Activated CD4-positive, alpha-beta T cell treated with anti-CD3 and anti-CD28 coated beads, Interleukin-2, amount 10 ng/mL, durations not matched to agents 7 days and 5 days (primary cell): ENCODE results near the gene CALD1. TPM values are rescaled to one million over a fixed set of nuclear protein-coding genes. Genes with fewer than 3 reads are reported as not detected.
A peak's percentile ranks its signal among the peaks of the same experiment; 100 is the strongest.

Experiments
- CTCF ChIA-PET: fragments of 350-600 bp; sonication (Branson Sonifier 250); formaldehyde crosslinking; loops from one replicate; lab custom pipeline; 2021; ENCODE audit warnings: antibody characterized with exemption; lab: Charles Lee
- POLR2A ChIA-PET: fragments of 350-600 bp; sonication (Branson Sonifier 250); formaldehyde crosslinking; loops from one replicate; lab custom pipeline; 2021; ENCODE audit warnings: antibody characterized with exemption; lab: Charles Lee
- DNase-seq: peaks from one replicate; pipeline ENCODE4 v3.0.0-alpha.2; 2020
- H3K27ac Mint-ChIP-seq: one replicate; pipeline ENCODE4 v1.8.0; 2021; ENCODE audit warnings: mild to moderate bottlenecking, moderate library complexity, mixed read lengths
- H3K27me3 Mint-ChIP-seq: one replicate; pipeline ENCODE4 v1.8.0; 2021; ENCODE audit warnings: mixed read lengths
- H3K36me3 Mint-ChIP-seq: one replicate; pipeline ENCODE4 v1.8.0; 2021; ENCODE audit warnings: low read depth, mixed read lengths
- H3K4me1 Mint-ChIP-seq: one replicate; pipeline ENCODE4 v1.8.0; 2021; ENCODE audit warnings: mixed read lengths
- H3K4me3 Mint-ChIP-seq: one replicate; pipeline ENCODE4 v1.8.0; 2021; ENCODE audit warnings: mild to moderate bottlenecking, moderate library complexity, mixed read lengths
- H3K9me3 Mint-ChIP-seq: one replicate; pipeline ENCODE4 v1.8.0; 2021; ENCODE audit warnings: mixed read lengths
- total RNA-seq, 2 experiments: library from RNA; stranded (reverse); gene quantifications; one replicate each; pipeline ENCODE4 v1.2.3, GENCODE V29; 2021

The CALD1 gene
- total RNA-seq, 2 experiments from 2014 or later = 0.10 to 0.17 TPM

DNA sequence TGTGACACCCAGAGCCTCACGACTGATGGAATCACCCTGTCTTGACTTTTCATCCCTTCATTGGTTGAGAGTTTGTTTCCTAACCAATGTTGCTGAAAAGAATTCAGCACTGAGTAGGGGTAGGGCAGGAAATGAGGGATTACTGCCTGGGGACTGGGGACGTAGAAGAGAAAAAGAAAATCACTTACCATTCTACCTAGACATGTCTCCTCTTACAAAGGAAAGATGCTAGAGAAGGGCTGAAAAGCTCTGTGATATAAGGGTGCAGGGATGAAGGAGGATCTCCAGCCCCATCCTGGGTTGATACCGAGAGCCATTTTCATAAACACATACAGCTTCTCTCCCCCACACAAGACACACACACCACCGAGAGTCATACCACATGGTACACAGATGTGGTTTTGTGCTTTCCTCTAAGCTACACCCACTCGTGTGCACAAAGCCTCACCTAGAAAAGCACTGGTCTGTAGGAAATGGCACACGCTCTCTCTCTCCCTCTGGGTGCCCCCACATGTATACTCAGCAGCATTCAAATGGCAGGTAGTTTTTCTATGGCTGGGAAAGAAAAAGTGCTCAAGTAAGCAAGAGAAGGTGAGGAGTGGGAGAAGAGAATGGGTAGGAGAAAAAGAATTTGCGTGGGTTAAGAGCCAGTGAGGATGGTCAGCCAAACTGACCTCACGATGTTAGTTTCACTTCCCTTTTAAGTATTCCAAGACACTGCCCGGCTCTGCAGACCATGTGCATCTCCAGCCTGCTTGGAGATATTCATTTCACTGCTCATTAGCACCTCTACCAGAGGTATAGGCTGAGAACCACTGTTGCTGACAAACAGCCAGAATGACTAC, 85.8 kb downstream of the CALD1 start:
- POLR2A ChIA-PET = interaction anchor here (0.6 to 0.7 kb wide), 2 partner anchors 12 to 205 kb away, joined by 3 read pairs; no protein-coding TSS in a partner anchor
- DNase-seq = peak; percentile 69
- peak overlapping the region; percentile 72 for H3K4me3 Mint-ChIP-seq
- peaks cover 19% of the 10 kb centered on the region for H3K36me3 Mint-ChIP-seq
- H3K4me1 Mint-ChIP-seq = peaks cover 36% of the 10 kb centered on the region
- peaks cover 5% of the 10 kb centered on the region for H3K9me3 Mint-ChIP-seq
- H3K27ac Mint-ChIP-seq = peak overlapping the region; percentile 96
- H3K27me3 Mint-ChIP-seq = no peaks in the 10 kb centered on the region
- CTCF ChIA-PET = interaction anchor here (0.7 to 1.7 kb wide), 3 partner anchors 9 to 90 kb away, joined by 3 read pairs; no protein-coding TSS in a partner anchor

DNA sequence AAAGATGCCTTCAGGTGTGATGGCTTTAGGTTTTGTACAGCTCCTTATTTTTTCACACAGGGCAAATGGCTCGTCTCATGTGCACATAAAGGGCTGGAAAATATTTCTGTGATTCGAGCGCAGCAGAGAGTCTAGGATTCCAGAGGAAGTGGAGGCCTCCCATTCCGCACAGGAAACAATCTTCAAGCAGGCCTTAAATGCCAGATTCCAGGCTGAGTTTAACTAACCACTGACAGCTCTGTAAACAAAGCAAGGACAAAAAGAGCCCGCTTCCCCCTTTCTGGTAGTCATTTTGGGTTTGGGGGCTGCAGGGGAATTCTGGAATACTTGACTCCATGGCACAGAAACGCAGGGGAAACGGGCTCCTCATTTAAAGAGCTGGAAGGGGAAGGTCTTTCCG, 87.2 kb downstream of the CALD1 start:
- peaks cover 4% of the 10 kb centered on the region for H3K9me3 Mint-ChIP-seq
- H3K4me1 Mint-ChIP-seq = peaks cover 39% of the 10 kb centered on the region
- peaks cover 8% of the 10 kb centered on the region for H3K36me3 Mint-ChIP-seq
- ChIA-PET POLR2A (no interaction called here), CTCF (no interaction called here)
- no peak overlapping the region for H3K27ac Mint-ChIP-seq
- H3K27me3 Mint-ChIP-seq = no peaks in the 10 kb centered on the region
- DNase-seq = no peak
- no peak overlapping the region for H3K4me3 Mint-ChIP-seq

DNA sequence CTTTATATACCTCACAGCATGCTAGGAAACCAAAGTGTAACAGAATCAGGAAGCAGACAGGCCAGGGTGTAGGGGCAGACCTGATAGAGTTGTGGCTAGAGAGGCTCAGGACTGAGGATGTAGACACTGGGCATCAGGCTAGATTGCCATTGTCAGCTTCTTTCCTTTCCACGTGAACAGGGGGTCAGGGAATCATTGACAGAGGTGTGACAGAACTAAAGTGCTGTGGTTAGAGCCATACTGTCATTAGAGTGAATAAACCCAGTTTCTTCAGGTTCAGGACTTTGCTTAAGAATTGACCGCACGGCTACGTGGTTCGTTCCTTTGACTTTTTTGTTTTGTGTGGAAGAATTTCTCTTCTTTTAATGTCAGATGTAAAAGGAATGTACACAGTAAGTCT, 90.7 kb downstream of the CALD1 start:
- Mint-ChIP-seq H3K27ac (no peak overlapping the region), H3K4me1 (peaks cover 31% of the 10 kb centered on the region), H3K9me3 (no peaks in the 10 kb centered on the region), H3K27me3 (peaks cover 4% of the 10 kb centered on the region), H3K36me3 (no peaks in the 10 kb centered on the region), H3K4me3 (no peak overlapping the region)
- ChIA-PET POLR2A (no interaction called here), CTCF (no interaction called here)
- DNase-seq = no peak

DNA sequence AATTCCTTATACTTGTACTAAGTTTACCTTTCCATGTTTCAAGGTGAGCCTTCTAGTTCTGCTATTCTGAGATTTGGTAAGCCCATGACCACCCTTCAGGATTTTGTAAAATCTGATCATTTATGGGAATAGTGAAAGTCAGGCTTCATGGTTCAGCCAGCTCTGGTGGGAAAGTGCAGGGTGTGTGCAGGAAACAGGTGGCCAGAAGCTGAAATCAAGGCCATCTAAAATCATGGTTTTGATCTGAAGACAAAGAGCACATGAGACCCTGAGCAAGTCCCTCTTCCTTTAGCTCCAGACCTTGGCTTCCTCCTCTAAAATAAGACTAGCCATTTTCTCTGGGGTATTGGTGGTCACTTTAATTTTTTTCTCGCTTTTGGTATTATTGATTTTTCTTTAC, 91.3 kb downstream of the CALD1 start:
- H3K9me3 Mint-ChIP-seq = no peaks in the 10 kb centered on the region
- H3K4me1 Mint-ChIP-seq = peaks cover 24% of the 10 kb centered on the region
- H3K27me3 Mint-ChIP-seq = peaks cover 4% of the 10 kb centered on the region
- H3K27ac Mint-ChIP-seq = no peak overlapping the region
- ChIA-PET POLR2A (no interaction called here), CTCF (interaction anchor here (0.7 kb wide), 1 partner anchor 15 kb away, joined by 3 read pairs; no protein-coding TSS in a partner anchor)
- H3K36me3 Mint-ChIP-seq = no peaks in the 10 kb centered on the region
- DNase-seq = no peak
- H3K4me3 Mint-ChIP-seq = no peak overlapping the region

DNA sequence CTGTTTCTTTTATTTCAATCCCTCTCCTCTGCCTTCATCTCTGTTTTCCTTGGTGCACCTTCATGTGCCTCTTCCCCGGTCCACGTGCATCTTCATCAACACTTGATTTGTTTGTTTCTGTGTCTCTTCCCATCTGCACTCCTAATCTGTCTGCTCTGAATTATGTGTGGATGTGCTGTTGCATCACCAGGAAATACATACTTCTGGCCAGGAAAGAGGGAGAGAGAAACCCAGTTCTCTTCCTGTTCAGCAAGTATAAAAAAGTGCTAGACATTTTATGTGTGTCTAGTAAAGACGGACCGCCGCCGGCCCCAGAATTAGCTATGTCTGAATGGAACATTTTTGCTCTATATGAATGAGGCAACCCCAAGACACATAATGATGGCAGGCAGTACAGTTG, 93.8 kb downstream of the CALD1 start:
- Mint-ChIP-seq H3K9me3 (no peaks in the 10 kb centered on the region), H3K4me3 (no peak overlapping the region), H3K36me3 (no peaks in the 10 kb centered on the region), H3K27ac (no peak overlapping the region), H3K27me3 (peaks cover 4% of the 10 kb centered on the region), H3K4me1 (peaks cover 13% of the 10 kb centered on the region)
- CTCF ChIA-PET = interaction anchor here (0.7 kb wide), 1 partner anchor 62 kb away, joined by 3 read pairs; no protein-coding TSS in a partner anchor
- DNase-seq = no peak
- POLR2A ChIA-PET = no interaction called here

DNA sequence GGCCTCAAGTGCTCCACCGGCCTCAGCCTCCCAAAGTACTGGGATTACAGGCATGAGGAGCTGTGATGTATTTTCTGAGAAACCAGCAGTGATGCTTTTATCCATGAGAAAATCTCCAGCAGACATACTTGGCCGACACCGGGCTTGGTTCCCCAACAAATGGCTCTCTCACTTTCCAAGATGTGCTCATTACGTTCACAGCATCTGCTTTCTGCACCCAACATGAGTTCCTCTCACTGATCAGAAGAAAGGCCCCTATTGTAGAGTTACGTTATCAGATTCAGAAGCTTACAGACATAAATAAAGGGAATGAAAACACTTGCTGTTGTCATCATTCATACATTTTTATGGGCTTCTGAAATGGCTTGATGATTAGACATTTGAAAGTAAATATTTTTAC, 95.0 kb downstream of the CALD1 start:
- H3K9me3 Mint-ChIP-seq = no peaks in the 10 kb centered on the region
- H3K27me3 Mint-ChIP-seq = peaks cover 4% of the 10 kb centered on the region
- H3K36me3 Mint-ChIP-seq = no peaks in the 10 kb centered on the region
- H3K4me3 Mint-ChIP-seq = no peak overlapping the region
- H3K4me1 Mint-ChIP-seq = peaks cover 13% of the 10 kb centered on the region
- no peak for DNase-seq
- H3K27ac Mint-ChIP-seq = no peak overlapping the region
- ChIA-PET POLR2A (no interaction called here), CTCF (interaction anchor here (0.7 kb wide), 1 partner anchor 35 kb away, joined by 3 read pairs; no protein-coding TSS in a partner anchor)

DNA sequence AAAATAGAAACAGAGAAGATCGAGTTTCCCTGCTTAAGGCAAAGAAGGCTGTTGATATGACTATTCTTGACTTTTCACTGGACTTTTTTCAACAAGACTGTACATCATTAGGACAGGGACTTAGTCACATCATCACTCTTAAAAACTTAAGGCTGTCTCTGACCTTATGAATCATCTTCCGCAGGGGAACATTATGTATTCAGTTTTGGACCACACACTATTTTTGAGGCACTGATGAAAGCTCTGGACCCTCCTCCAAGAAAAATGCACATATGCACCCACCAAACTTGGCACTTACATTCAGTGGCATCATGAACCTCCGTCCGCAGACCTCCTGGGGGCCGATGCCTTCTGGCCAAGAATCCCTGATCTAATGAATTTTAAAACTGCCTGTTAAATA, 96.4 kb downstream of the CALD1 start:
- ChIA-PET CTCF (no interaction called here), POLR2A (no interaction called here)
- Mint-ChIP-seq H3K4me3 (no peak overlapping the region), H3K4me1 (peaks cover 8% of the 10 kb centered on the region), H3K27me3 (peaks cover 4% of the 10 kb centered on the region), H3K27ac (no peak overlapping the region), H3K9me3 (no peaks in the 10 kb centered on the region), H3K36me3 (no peaks in the 10 kb centered on the region)
- DNase-seq = no peak

DNA sequence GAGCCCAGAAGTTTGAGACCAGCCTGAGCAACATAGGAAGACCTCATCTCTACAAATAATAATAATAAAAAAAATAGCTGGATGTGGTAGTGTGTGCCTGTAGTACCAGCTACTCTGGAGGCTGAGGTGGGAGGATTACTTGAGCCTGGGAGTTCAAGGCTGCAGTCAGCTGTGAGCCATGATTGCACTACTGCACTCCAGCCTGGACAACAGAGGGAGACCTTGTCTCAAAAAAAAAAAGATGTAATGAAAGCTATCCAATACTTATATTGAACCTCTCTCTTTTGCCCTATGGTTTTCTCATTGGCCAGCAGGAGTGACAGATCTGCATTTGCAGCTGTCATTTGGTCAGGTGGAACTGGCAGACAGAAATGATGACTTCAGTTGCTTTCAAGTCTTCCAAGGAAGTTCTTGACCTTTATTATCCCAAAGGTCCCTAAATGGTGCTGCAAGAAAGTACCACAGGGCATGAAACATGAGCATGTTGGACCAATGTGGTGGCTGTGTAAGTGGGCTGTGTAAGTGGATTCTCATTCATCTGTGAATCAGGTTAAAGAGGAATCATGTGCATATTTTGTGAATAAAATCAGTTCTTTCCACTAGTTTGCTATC, 99.4 kb downstream of the CALD1 start:
- Mint-ChIP-seq H3K27ac (no peak overlapping the region), H3K36me3 (no peaks in the 10 kb centered on the region), H3K27me3 (no peaks in the 10 kb centered on the region), H3K9me3 (no peaks in the 10 kb centered on the region), H3K4me3 (no peak overlapping the region), H3K4me1 (no peaks in the 10 kb centered on the region)
- ChIA-PET CTCF (interaction anchor here (0.6 to 1.9 kb wide), 4 partner anchors 10 to 59 kb away, joined by 3 to 6 read pairs (median 3); no protein-coding TSS in a partner anchor), POLR2A (no interaction called here)
- DNase-seq = no peak

DNA sequence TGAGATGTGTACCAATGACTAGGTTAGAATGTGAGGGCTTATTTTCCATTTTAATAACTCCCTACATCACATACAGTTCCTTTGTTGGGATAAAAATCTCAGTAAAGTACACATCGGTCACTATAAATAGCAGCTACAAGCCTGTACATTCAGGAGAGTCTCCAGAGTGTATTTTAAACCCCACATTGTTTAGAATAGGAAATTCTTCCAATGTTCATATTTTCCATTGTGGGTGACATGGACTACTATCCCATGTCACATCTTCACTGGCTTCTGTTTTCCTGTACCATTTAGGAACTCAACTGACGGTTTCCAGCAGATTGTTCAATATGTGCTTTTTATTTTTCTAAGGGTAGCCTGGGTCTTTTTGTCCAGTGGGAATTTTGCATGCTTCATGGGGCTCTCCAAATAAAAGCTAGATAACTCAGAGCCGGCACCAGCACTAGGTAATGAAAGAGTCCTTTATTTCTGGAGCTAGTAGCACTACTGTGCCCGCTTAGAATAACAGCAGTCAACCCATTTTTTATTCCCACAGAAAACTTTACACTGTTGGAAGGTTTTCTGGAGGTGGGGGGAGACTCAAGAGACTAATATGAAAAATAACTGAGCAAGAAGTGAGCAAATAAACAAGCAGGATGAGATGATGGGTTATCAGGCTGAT, 100.5 kb downstream of the CALD1 start:
- CTCF ChIA-PET = interaction anchor here (0.7 to 1.9 kb wide), 3 partner anchors 11 to 158 kb away, joined by 3 to 6 read pairs (median 3); no protein-coding TSS in a partner anchor
- H3K4me1 Mint-ChIP-seq = no peaks in the 10 kb centered on the region
- H3K36me3 Mint-ChIP-seq = no peaks in the 10 kb centered on the region
- no peak for DNase-seq
- H3K4me3 Mint-ChIP-seq = no peak overlapping the region
- no peaks in the 10 kb centered on the region for H3K9me3 Mint-ChIP-seq
- POLR2A ChIA-PET = no interaction called here
- H3K27ac Mint-ChIP-seq = no peak overlapping the region
- no peaks in the 10 kb centered on the region for H3K27me3 Mint-ChIP-seq

DNA sequence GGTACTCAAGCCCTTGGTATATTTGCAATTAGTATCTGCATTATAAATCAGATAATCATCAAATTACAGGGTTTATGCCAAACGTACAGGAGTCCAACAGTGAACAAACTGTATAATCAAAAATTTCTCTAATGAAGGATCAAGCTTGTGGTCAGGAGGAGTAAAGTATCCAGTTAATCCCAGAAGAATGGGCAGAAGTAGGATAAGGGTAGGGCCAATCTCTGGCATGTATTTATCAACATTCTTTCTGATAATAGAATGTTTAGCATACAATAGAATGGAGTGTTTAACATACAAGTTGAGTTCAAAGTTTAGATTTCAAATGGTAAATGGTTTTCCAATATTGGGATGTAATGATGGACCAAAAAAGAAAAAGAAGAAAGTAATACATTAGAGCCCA, 103.0 kb downstream of the CALD1 start:
- no peak for DNase-seq
- H3K9me3 Mint-ChIP-seq = no peaks in the 10 kb centered on the region
- H3K36me3 Mint-ChIP-seq = no peaks in the 10 kb centered on the region
- no peak overlapping the region for H3K27ac Mint-ChIP-seq
- peaks cover 17% of the 10 kb centered on the region for H3K4me1 Mint-ChIP-seq
- POLR2A ChIA-PET = no interaction called here
- CTCF ChIA-PET = no interaction called here
- no peaks in the 10 kb centered on the region for H3K27me3 Mint-ChIP-seq
- no peak overlapping the region for H3K4me3 Mint-ChIP-seq

DNA sequence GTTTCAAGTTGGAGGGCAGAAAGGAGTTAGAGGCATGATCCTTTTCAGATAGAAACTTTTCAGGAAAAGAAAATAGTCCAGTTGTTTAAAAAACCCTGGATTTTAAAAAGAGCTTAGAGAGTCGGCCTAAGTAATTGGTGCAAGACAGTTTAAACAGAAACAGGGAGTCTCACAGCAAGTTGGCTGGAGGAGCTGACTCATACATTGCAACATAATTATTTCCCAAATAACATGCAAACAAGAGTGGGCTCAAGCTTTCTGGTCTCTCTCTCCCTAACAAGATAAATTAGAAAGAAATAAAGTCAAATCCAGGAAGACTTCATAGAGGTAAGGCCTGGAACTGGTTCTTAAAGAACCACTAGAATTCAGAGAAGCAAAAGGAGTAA, 106.5 kb downstream of the CALD1 start:
- no peaks in the 10 kb centered on the region for H3K9me3 Mint-ChIP-seq
- CTCF ChIA-PET = interaction anchor here (0.6 to 0.7 kb wide), 2 partner anchors 33 to 231 kb away, joined by 3 to 4 read pairs; no protein-coding TSS in a partner anchor
- no peak for DNase-seq
- H3K4me1 Mint-ChIP-seq = peaks cover 17% of the 10 kb centered on the region
- POLR2A ChIA-PET = no interaction called here
- H3K4me3 Mint-ChIP-seq = no peak overlapping the region
- H3K27ac Mint-ChIP-seq = peak overlapping the region; percentile 21
- H3K36me3 Mint-ChIP-seq = no peaks in the 10 kb centered on the region
- H3K27me3 Mint-ChIP-seq = no peaks in the 10 kb centered on the region

DNA sequence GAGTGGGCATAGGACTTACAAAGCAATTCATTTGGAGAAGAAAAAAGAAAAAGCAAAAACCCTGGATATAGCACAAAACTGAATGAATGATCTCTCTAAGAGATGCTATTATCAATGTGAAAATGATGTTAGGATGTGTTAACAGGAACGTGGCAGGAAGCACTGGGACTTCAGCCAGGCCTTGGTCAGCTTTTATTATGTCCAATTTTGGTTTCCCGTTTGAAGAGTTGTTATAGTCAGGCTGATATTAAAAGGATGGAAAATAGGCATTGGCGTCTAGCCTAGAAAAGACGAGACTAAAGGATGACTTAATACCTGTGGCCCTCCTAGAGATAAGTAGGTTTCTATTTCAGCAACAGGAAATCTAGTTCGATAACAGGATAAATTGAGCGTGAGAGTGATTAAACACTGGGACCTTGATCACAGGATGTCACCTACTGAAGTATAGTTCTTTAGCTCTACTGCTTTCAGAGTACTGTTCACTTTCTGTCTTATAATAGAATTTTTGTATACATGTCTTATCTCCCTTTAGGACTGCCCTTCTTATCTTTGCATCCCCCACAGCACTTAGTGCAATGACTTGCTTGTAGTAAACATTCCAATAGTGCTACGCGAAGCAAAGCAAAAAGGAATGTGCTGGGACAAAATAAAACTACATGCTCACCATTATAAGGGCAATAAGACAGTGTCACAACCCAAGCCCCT, 107.1 kb downstream of the CALD1 start:
- Mint-ChIP-seq H3K27me3 (peaks cover 3% of the 10 kb centered on the region), H3K27ac (peak overlapping the region; percentile 21), H3K4me1 (peaks cover 20% of the 10 kb centered on the region), H3K36me3 (peaks cover 2% of the 10 kb centered on the region), H3K9me3 (no peaks in the 10 kb centered on the region), H3K4me3 (no peak overlapping the region)
- ChIA-PET POLR2A (no interaction called here), CTCF (interaction anchor here (0.6 to 0.7 kb wide), 2 partner anchors 33 to 232 kb away, joined by 3 to 4 read pairs; no protein-coding TSS in a partner anchor)
- no peak for DNase-seq
